Dermis microvascular lymphatic vessel endothelial cell (primary cell): ENCODE measurements around the gene NDUFAF2. TPM values are rescaled to one million over a fixed set of nuclear protein-coding genes. Genes with fewer than 3 reads are reported as not detected.
A peak's percentile ranks its signal among the peaks of the same experiment; 100 is the strongest.
"Not testable (repeated sequence)": the region's sequence is repeated elsewhere in the genome, so short reads cannot be mapped to it uniquely, and the experiment has no call there.

Source experiments
- DNase-seq, 2 donors: peaks; one replicate each; pipeline versions ENCODE4 v3.0.0 to v3.0.0-alpha.2; 2010; ENCODE audit warnings: low read depth in 2 of 2
- total RNA-seq: library from RNA; depleted of rRNA; stranded (reverse); fragments of >200 nt; gene quantifications from 2 replicates; pipeline ENCODE4 v1.2.1, GENCODE V29; 2014

NDUFAF2 gene
- total RNA-seq = 11.1 and 16.6 TPM in 2 replicates

DNA sequence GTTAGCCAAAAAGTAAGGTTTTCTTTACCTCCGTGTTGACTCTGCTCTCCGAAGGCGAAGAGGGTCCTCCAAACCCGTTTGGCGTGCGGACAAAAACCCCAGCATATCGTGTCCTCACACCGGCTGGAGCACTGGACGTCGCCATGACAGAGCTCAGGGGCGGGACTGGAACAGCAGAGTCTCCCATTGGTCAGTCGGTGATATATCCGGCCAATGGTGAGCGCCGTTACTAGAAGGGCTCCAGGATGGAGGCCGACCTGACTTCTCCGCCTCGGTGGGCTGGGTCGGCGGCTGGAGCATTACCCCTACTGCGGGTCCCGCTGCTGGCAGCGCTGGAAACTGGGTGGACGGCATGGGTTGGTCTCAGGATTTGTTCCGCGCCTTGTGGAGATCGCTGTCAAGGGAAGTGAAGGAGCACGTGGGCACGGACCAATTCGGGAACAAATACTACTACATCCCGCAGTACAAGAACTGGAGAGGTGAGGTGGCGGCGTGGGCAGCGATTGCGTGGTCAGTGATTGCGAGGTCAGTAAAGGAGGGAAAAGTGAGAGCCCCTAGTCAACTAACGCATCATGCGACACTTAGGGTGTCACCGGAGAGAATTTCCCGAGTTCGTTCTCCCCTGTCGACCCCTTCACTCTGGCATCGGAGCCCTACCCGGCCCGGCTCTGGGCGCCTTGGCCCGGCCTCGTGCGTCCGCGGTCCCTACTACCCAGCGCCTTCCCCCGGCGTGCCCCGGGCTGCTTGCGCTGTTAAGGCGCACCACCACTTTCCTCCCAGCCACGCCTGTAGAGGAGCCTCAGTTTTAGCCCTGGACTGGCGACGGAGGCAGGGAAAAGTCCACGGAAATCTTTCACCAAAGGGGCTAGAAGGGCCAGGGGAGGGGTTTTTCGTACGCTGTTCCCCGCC lies at the start of gene NDUFAF2, which contains the start of gene ERCC8:
TSS of gene NDUFAF2 (plus strand) at position 302 of the 909 bp plus-strand sequence. CDS start at position 353, 51 bp downstream.
TSS of gene ERCC8 (minus strand) at position 167 of the 909 bp plus-strand sequence. CDS start at position 105, 62 bp downstream.
- DNase-seq = peak; percentile 87 to 96

GRCh38 chr5:60896991-60897390 lies 48.0 kb upstream of the NDUFAF2 start:
- no peak for DNase-seq

- DNase-seq = no peak
These were observed 41.6 kb upstream of the NDUFAF2 start for GRCh38 chr5:60903356-60903755.

GRCh38 chr5:60916646-60917045 lies 28.4 kb upstream of the NDUFAF2 start:
- no peak for DNase-seq

DNA sequence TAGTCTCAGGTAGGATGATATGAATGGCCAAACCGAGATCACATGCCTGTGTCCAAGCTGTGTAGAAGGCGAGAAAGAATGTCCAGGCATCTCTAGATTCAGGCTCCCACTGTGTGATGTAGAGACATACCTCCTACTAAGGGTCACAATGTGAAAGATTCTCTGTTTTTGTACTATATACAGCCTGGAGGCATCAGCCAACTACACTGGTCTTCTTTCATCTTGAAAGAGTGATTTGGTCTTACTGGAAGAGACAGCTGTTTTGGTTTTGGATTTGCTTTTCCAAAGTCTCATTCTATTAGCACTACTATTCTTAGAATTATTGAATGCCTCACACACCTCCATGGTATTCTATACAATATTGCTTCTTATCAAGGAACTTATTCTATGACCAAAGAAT lies 26.5 kb upstream of the NDUFAF2 start:
- no peak for DNase-seq

DNA sequence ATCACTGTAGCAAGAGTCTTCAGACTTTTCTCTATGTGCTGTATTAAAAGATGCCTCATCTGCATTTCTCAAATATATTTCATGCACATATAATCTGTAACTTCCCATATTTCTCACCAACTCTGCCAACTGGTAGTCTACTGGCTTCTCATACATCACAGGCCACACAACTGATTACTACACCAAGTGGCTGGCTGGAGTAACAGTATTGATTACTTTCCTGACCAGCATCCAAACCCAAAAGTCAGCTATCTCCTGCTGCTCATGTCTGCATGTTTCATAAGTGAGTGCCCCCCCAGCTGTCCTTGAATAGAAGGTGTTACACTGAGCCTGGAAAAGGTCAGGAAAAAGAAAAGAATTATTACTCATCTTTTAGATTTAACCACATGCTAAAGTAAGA lies 17.6 kb upstream of the NDUFAF2 start:
- no peak for DNase-seq

- peak in 1 of 2 donors; percentile 2 for DNase-seq
These were observed 16.0 kb upstream of the NDUFAF2 start for GRCh38 chr5:60929024-60929423.

DNA sequence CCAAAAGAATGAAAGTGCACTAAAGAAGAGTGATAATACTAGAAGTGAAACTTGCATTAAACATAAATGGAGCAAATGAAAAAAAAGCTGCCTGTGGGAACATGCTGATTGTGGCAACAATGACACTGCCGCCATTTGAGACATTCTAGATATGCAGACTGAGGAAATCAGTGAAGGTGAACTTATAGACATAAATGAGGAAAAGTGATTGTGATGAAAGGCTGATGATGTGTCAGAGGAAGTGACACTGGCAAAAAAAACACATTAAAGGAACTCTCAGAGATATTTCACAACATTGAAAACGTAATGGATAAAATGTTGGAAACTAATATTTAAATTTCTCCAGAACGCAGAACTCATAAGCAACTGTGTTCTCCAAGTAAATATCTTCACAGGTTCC lies 1.4 kb upstream of the NDUFAF2 start:
- DNase-seq = peak; percentile 54 to 55

GRCh38 chr5:60945813-60946187 lies 795 bp downstream of the NDUFAF2 start:
- DNase-seq = peak in 1 of 2 donors; percentile 66

DNA sequence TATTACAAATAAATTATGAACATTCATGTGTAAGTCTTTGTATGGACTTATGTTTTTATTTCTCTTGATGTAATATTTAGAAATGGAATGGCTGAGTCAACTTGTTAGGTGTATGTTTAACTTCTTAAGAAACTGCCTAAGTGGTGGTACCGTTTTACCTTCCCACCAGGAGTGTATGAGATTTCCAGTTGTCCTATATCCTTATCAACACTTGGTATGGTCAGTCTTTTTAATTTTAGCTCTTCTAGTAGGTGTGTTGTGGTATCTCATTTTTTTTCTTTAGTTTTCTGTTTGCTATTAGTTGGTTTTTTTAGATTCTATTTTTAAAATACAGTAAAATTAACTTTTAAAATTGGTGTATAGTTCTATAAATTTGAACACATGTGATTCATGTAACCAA lies 3.7 kb downstream of the NDUFAF2 start:
- DNase-seq = no peak

GRCh38 chr5:60955239-60955638 lies 10.2 kb downstream of the NDUFAF2 start:
- DNase-seq = no peak

DNA sequence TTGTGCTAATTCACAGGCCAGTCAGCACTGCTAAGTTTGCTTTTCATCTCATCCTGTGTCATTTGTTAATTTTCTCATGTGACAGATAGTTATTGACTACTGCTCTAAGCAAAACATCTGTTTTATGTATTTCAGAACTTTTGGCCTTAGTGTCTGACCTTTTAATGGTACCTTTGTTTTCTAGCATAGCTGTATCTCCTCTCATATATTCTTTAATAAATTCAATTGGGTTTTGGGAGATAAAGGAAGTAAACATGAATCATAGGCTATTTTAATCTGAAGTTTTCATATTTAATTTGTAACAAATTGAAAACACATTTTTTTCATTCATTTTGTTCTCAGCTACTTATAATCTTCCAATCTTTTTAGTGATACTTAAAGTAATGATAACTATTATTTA lies 13.1 kb downstream of the NDUFAF2 start:
- no peak for DNase-seq

GRCh38 chr5:60958712-60959111 lies 13.7 kb downstream of the NDUFAF2 start:
- DNase-seq = no peak

- DNase-seq = peak in 1 of 2 donors; percentile 30
These were observed 14.2 kb downstream of the NDUFAF2 start for GRCh38 chr5:60959156-60959555.

DNA sequence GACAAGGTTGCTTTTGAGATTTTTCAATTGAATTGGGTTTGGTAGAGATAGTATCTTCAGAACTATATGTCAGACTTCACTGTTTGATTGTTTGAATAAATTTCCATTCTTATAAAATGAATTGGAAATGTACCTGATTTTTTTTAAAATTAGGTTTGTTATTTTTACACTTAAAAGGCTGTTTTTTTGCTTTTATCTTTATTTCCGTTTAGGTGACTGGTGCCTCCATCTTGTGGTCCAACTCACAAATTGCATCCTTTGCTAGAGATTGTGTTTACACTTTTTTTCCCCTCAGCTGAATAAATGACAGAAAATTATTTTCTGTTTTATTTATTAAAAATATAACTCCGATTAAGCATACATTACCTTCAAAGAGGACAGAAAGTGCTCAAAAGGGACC lies 15.6 kb downstream of the NDUFAF2 start:
- DNase-seq = peak in 1 of 2 donors; percentile 39

DNA sequence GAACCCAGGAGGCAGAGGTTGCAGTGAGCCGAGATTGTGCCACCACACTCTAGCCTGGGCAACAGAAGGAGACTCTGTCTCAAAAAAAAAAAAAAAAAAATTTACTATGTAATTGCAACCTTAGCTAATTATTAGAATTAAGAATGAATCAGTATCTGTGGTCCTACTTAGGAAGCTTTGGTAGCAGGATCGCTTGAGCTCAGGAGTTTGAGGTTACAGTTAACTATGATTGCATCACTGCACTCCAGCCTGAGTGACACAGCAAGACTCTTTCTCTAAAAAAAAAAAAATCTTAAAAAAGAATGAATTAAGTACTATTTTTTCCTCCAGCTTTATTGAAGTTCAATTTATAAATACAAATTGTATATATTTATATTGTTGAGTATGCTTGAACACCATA lies 16.7 kb downstream of the NDUFAF2 start:
- DNase-seq = no peak

- no peak for DNase-seq
These were observed 27.2 kb downstream of the NDUFAF2 start for GRCh38 chr5:60972231-60972630.

GRCh38 chr5:60977956-60978737 lies 33.1 kb downstream of the NDUFAF2 start:
- DNase-seq = no peak

DNA sequence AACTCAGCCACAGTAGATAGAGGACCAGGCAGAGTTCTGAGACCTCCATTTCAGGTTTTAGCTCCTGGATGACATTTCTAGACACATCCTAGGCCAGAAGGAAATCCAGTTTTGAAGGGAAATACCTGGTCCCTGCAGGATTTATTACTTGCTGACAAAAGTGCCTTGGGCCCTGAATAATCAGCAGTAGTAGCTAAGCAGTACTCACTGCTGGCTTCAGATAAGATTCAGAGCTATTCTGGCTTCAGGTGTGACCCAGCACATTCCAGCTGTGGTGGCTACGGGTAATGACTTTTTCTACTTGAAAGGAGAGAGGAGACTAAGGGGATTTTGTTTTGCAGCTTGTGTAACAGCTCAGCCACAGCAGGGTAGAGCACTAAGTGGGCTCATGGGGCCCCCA lies 34.0 kb downstream of the NDUFAF2 start:
- no peak for DNase-seq

DNA sequence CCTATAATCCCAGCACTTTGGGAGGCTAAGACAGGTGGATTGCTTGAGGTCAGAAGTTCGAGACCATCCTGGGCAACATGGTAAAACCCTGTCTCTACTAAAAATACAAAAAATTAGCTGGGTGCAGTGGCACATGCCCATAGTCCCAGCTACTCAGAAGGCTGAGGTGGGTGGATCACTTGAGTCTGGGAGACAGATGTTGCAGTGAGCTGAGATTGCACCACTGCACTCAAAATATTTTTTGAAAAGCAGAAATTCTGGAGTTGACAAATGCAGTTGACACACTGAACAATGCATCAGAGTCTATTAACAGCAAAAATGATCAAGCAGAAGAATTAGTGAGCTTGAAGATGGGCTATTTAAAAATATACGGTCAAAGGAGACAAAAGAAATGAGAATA lies 35.5 kb downstream of the NDUFAF2 start:
- no peak for DNase-seq

GRCh38 chr5:60982127-60982526 lies 37.1 kb downstream of the NDUFAF2 start:
- not testable (repeated sequence) for DNase-seq

GRCh38 chr5:60989790-60990189 lies 44.8 kb downstream of the NDUFAF2 start:
- no peak for DNase-seq
